Pons (tissue), 1 donor: ENCODE data around the gene ZNF521.

Source experiments
- DNase-seq: peaks from one replicate; pipeline ENCODE4 v3.0.0-alpha.2; 2016; ENCODE audit warnings: low spot score

The ZNF521 gene

GRCh38 chr18:25167612-25168410, 184.2 kb downstream of the ZNF521 start:
- DNase-seq, result no peak

GRCh38 chr18:25166113-25166512, 185.9 kb downstream of the ZNF521 start:
- no peak for DNase-seq

GRCh38 chr18:25164848-25165811, 186.8 kb downstream of the ZNF521 start:
- DNase-seq, result peak; percentile 38

GRCh38 chr18:25164211-25164847, 187.6 kb downstream of the ZNF521 start:
- DNase-seq, result no peak

- no peak for DNase-seq
Measured at GRCh38 chr18:25153426-25153825, 198.5 kb downstream of the ZNF521 start.

GRCh38 chr18:25147877-25148488, 204.0 kb downstream of the ZNF521 start:
- no peak for DNase-seq

GRCh38 chr18:25146512-25146910, 205.5 kb downstream of the ZNF521 start:
- DNase-seq, result no peak

GRCh38 chr18:25145731-25146511, 206.0 kb downstream of the ZNF521 start:
- no peak for DNase-seq

GRCh38 chr18:25144820-25145219, 207.1 kb downstream of the ZNF521 start:
- DNase-seq, result peak; percentile 64

GRCh38 chr18:25141886-25142285, 210.1 kb downstream of the ZNF521 start:
- DNase-seq, result no peak

GRCh38 chr18:25141399-25141798, 210.6 kb downstream of the ZNF521 start:
- no peak for DNase-seq

- no peak for DNase-seq
Measured at GRCh38 chr18:25140962-25141308, 211.0 kb downstream of the ZNF521 start.

- no peak for DNase-seq
Measured at GRCh38 chr18:25140124-25140961, 211.6 kb downstream of the ZNF521 start.

GRCh38 chr18:25137197-25137472, 214.8 kb downstream of the ZNF521 start:
- DNase-seq, result no peak

- DNase-seq, result no peak
Measured at GRCh38 chr18:25136416-25137196, 215.4 kb downstream of the ZNF521 start.

- DNase-seq, result no peak
Measured at GRCh38 chr18:25134861-25135260, 217.1 kb downstream of the ZNF521 start.

GRCh38 chr18:25133879-25134278, 218.1 kb downstream of the ZNF521 start:
- no peak for DNase-seq

- no peak for DNase-seq
Measured at GRCh38 chr18:25132786-25133496, 219.0 kb downstream of the ZNF521 start.

- DNase-seq, result no peak
Measured at GRCh38 chr18:25126751-25127150, 225.2 kb downstream of the ZNF521 start.
